GM23338 (cell line): ENCODE data around the gene LAMA1. TPM values are rescaled to one million over a fixed set of nuclear protein-coding genes. Genes with fewer than 3 reads are reported as not detected.

Source experiments
- ATAC-seq: fragments of 200-7000 bp; cut with Tn5 transposase; 3 replicates; pipeline ENCODE4 v1.9.1; 2020
- DNase-seq: peaks from one replicate; pipeline ENCODE4 v3.0.0-alpha.2; 2015; ENCODE audit warnings: low spot score
- H2AFZ ChIP-seq: fragments of 200-600 bp; sonication (generic); 2 replicates; pipeline ENCODE4 v1.8.0; 2016; ENCODE audit warnings: antibody characterized with exemption, mild to moderate bottlenecking, moderate library complexity
- H3F3A ChIP-seq: fragments of 200-600 bp; sonication (generic); replicated peaks from 2 replicates; pipeline ENCODE4 v1.8.0; 2017; ENCODE audit warnings: antibody characterized with exemption, mixed run types, low read depth
- H3K27ac ChIP-seq: fragments of 200-600 bp; sonication (generic); 2 replicates; pipeline ENCODE4 v1.6.1; 2016; ENCODE audit warnings: low read depth
- H3K27me3 ChIP-seq: fragments of 200-600 bp; sonication (generic); 2 replicates; pipeline ENCODE4 v1.8.0; 2016; ENCODE audit warnings: mild to moderate bottlenecking, mixed run types, moderate library complexity; ENCODE audit not compliant: insufficient read depth
- H3K36me3 ChIP-seq: fragments of 200-600 bp; sonication (generic); 2 replicates; pipeline ENCODE4 v1.8.0; 2016; ENCODE audit warnings: mild to moderate bottlenecking; ENCODE audit not compliant: insufficient read depth
- H3K4me1 ChIP-seq: fragments of 200-600 bp; sonication (generic); 2 replicates; pipeline ENCODE4 v1.8.0; 2016; ENCODE audit warnings: mild to moderate bottlenecking, moderate library complexity; ENCODE audit not compliant: insufficient read depth
- H3K4me2 ChIP-seq: fragments of 200-600 bp; sonication (generic); 2 replicates; pipeline ENCODE4 v1.7.1; 2017; ENCODE audit warnings: mixed run types
- H3K4me3 ChIP-seq: fragments of 200-600 bp; sonication (generic); 2 replicates; pipeline ENCODE4 v1.6.1; 2016; ENCODE audit warnings: mixed run types
- H3K79me2 ChIP-seq: fragments of 200-600 bp; sonication (generic); replicated peaks from 2 replicates; pipeline ENCODE4 v1.8.0; 2017; ENCODE audit warnings: mild to moderate bottlenecking; ENCODE audit not compliant: insufficient read depth
- H3K9me2 ChIP-seq: fragments of 200-600 bp; sonication (generic); 2 replicates; pipeline ENCODE4 v1.8.0; 2017; ENCODE audit not compliant: insufficient read depth
- H4K20me1 ChIP-seq: fragments of 200-600 bp; sonication (generic); replicated peaks from 2 replicates; pipeline ENCODE4 v1.8.0; 2017; ENCODE audit warnings: mild to moderate bottlenecking; ENCODE audit not compliant: insufficient read depth
- H3K27ac Mint-ChIP-seq: 2 replicates; pipeline ENCODE4 v1.8.0; 2020; ENCODE audit warnings: inconsistent platforms, mild to moderate bottlenecking, moderate library complexity, mixed read lengths
- H3K27me3 Mint-ChIP-seq: 3 replicates; pipeline ENCODE4 v1.8.0; 2022; ENCODE audit warnings: low read depth, mild to moderate bottlenecking, moderate library complexity, mixed read lengths, inconsistent platforms; ENCODE audit not compliant: insufficient read depth, poor library complexity
- H3K36me3 Mint-ChIP-seq: 3 replicates; pipeline ENCODE4 v1.8.0; 2021; ENCODE audit warnings: low read depth, mild to moderate bottlenecking, inconsistent platforms, moderate library complexity, mixed read lengths
- H3K4me1 Mint-ChIP-seq: 3 replicates; pipeline ENCODE4 v1.8.0; 2020; ENCODE audit warnings: mild to moderate bottlenecking, inconsistent platforms, mixed read lengths
- H3K4me3 Mint-ChIP-seq: 3 replicates; pipeline ENCODE4 v1.8.0; 2021; ENCODE audit warnings: moderate library complexity, mild to moderate bottlenecking, inconsistent platforms, mixed read lengths
- H3K9me3 Mint-ChIP-seq: 3 replicates; pipeline ENCODE4 v1.8.0; 2020; ENCODE audit warnings: moderate library complexity, mild to moderate bottlenecking, inconsistent platforms, mixed read lengths
- CREB1 ChIP-seq: fragments of 250-450 bp; sonication (Bioruptor Pico); IDR thresholded peaks from 2 replicates; pipeline ENCODE4 v1.5.0; 2020; ENCODE audit warnings: low read depth, mild to moderate bottlenecking, moderate library complexity
- CTCF ChIP-seq, 2 experiments: fragments of 200-600 bp in 1 of 2; sonication (generic) in 1 of 2; conservative IDR thresholded peaks; 2 replicates each; pipeline versions ENCODE4 v1.5.1 to v1.6.1; 2016 to 2017; ENCODE audit warnings: antibody characterized with exemption in 2 of 2, low read depth in 2 of 2, mild to moderate bottlenecking in 2 of 2, moderate library complexity in 1 of 2
- ETS1 ChIP-seq: IDR thresholded peaks from 2 replicates; pipeline ENCODE4 v1.6.1; 2016; ENCODE audit warnings: antibody characterized with exemption
- EZH2 ChIP-seq: fragments of 200-600 bp; sonication (generic); IDR thresholded peaks from one replicate; pipeline ENCODE4 v1.8.0; 2017; ENCODE audit warnings: antibody characterized with exemption, mild to moderate bottlenecking, low read depth; ENCODE audit not compliant: unreplicated experiment
- EZH2phosphoT487 ChIP-seq: fragments of 200-600 bp; sonication (generic); IDR thresholded peaks from one replicate; pipeline ENCODE4 v1.8.1; 2018; ENCODE audit warnings: antibody characterized with exemption; ENCODE audit not compliant: unreplicated experiment
- JUNB ChIP-seq: IDR thresholded peaks from one replicate; pipeline ENCODE4 v1.6.1; 2016; ENCODE audit warnings: antibody characterized with exemption; ENCODE audit not compliant: unreplicated experiment
- NANOG ChIP-seq: IDR thresholded peaks from 2 replicates; pipeline ENCODE4 v1.6.1; 2016; ENCODE audit warnings: antibody characterized with exemption, borderline replicate concordance
- POLR2AphosphoS5 ChIP-seq: IDR thresholded peaks from 2 replicates; pipeline ENCODE4 v1.6.1; 2016; ENCODE audit warnings: antibody characterized with exemption, low read depth
- REST ChIP-seq: IDR thresholded peaks from one replicate; pipeline ENCODE4 v1.6.1; 2018; ENCODE audit warnings: antibody characterized with exemption; ENCODE audit not compliant: unreplicated experiment
- STAT1 ChIP-seq: IDR thresholded peaks from one replicate; pipeline ENCODE4 v1.6.1; 2016; ENCODE audit warnings: antibody characterized with exemption; ENCODE audit not compliant: unreplicated experiment
- ZNF114 ChIP-seq: fragments of 250-450 bp; sonication (Bioruptor Pico); IDR thresholded peaks from 2 replicates; pipeline ENCODE4 v1.5.0; 2020; ENCODE audit warnings: mild to moderate bottlenecking, moderate library complexity
- ZNF331 ChIP-seq: fragments of 250-450 bp; sonication (Bioruptor Pico); IDR thresholded peaks from 2 replicates; pipeline ENCODE4 v1.5.0; 2020; ENCODE audit warnings: low read depth, mild to moderate bottlenecking, moderate library complexity
- ZNF462 ChIP-seq: fragments of 250-450 bp; sonication (Bioruptor Pico); IDR thresholded peaks from 2 replicates; pipeline ENCODE4 v1.5.0; 2020; ENCODE audit warnings: mild to moderate bottlenecking, moderate library complexity
- polyA plus RNA-seq: library from polyadenylated mRNA; unstranded; fragments of >200 nt; fragmentation: Nextera tagmentation; extraction: Ambion mirVana; gene quantifications from 2 replicates; pipeline ENCODE4 v1.2.1, GENCODE V29; 2016
- total RNA-seq: library from RNA; depleted of rRNA; stranded (reverse); fragments of >200 nt; shearing (Covaris generic); gene quantifications from 2 replicates; pipeline ENCODE4 v1.2.3, GENCODE V29; 2014

Gene LAMA1
- total and polyA plus RNA-seq, 2 experiments from 2014 or later, result 14.8 to 52.3 TPM

GRCh38 chr18:6992761-6993160 is 124.8 kb downstream of the LAMA1 start:
- Histone ChIP-seq H3K9me2 (no peaks in the 10 kb centered on the region), H3K27me3 (no peaks in the 10 kb centered on the region), H3K79me2 (no peaks in the 10 kb centered on the region), H4K20me1 (no peaks in the 10 kb centered on the region; the same call in 1 of the 2 replicates), H3K4me3 (no peak overlapping the region), H3F3A (no peaks in the 10 kb centered on the region), H2AFZ (no peak overlapping the region), H3K36me3 (peaks cover 13% of the 10 kb centered on the region; the same call in 1 of the 2 replicates), H3K27ac (no peak overlapping the region), H3K4me2 (no peak overlapping the region), H3K4me1 (no peaks in the 10 kb centered on the region)
- H3K27ac Mint-ChIP-seq, result no peak overlapping the region; the same call in 1 of the 2 replicates
- TF ChIP-seq ZNF331 (CRISPR knock-in tag), result no peak
- no peak for TF ChIP-seq CTCF (conservative IDR thresholded peaks at IDR 0.05; ENCODE audit: low read depth in 2 of 2)
- TF ChIP-seq POLR2AphosphoS5, result no peak
- no peak for TF ChIP-seq CREB1 (CRISPR knock-in tag)
- no peak for TF ChIP-seq NANOG
- no peak for TF ChIP-seq ZNF114 (CRISPR knock-in tag)
- no peak for TF ChIP-seq STAT1
- TF ChIP-seq ZNF462 (CRISPR knock-in tag), result no peak
- TF ChIP-seq JUNB, result no peak
- no peak for TF ChIP-seq EZH2
- no peak for TF ChIP-seq EZH2phosphoT487
- TF ChIP-seq REST, result no peak
- TF ChIP-seq ETS1, result no peak
- no peaks in the 10 kb centered on the region for H3K27me3 Mint-ChIP-seq
- H3K4me3 Mint-ChIP-seq, result no peak overlapping the region
- peaks cover 19% of the 10 kb centered on the region for H3K36me3 Mint-ChIP-seq
- no peaks in the 10 kb centered on the region for H3K9me3 Mint-ChIP-seq
- no peak for ATAC-seq
- no peak for DNase-seq
- H3K4me1 Mint-ChIP-seq, result peaks cover 3% of the 10 kb centered on the region; the same call in 1 of the 3 replicates
